ENCODE measurements around the gene HDLBP.

The HDLBP gene

GRCh38 chr2:241244368-241244767, 71.1 kb downstream of the HDLBP start (continued):
- no peak for TF ChIP-seq TSHZ2 (CRISPR knock-in tag; IDR thresholded peaks at IDR 0.05)
- TF ChIP-seq ZNF8 (CRISPR knock-in tag; IDR thresholded peaks at IDR 0.05) = no peak
- no peak for TF ChIP-seq PPARA (CRISPR knock-in tag; IDR thresholded peaks at IDR 0.05; ENCODE audit: borderline replicate concordance)
- TF ChIP-seq ZFP30 (CRISPR knock-in tag; IDR thresholded peaks at IDR 0.05) = no peak
- TF ChIP-seq ZNF70 (CRISPR knock-in tag; IDR thresholded peaks at IDR 0.05) = no peak

GRCh38 chr2:241242306-241242705, 73.2 kb downstream of the HDLBP start:
- no peak for ATAC-seq
- TF ChIP-seq CREB5 (CRISPR knock-in tag; IDR thresholded peaks at IDR 0.05; ENCODE audit: low read depth) = no peak
- TF ChIP-seq BACH2 (CRISPR knock-in tag; IDR thresholded peaks at IDR 0.05; ENCODE audit: borderline replicate concordance) = no peak
- no peak for TF ChIP-seq ZNF8 (CRISPR knock-in tag; IDR thresholded peaks at IDR 0.05)
- TF ChIP-seq OSR1 (CRISPR knock-in tag; IDR thresholded peaks at IDR 0.05) = no peak
- TF ChIP-seq POU6F1 (CRISPR knock-in tag; IDR thresholded peaks at IDR 0.05; ENCODE audit: borderline replicate concordance, low read depth) = no peak
- no peak for TF ChIP-seq ESRRG (CRISPR knock-in tag; IDR thresholded peaks at IDR 0.05)
- no peak for TF ChIP-seq ARNTL (CRISPR knock-in tag; IDR thresholded peaks at IDR 0.05; ENCODE audit: borderline replicate concordance, low read depth)
- TF ChIP-seq TOX (CRISPR knock-in tag; IDR thresholded peaks at IDR 0.05; ENCODE audit: borderline replicate concordance) = no peak
- TF ChIP-seq ISL1 (CRISPR knock-in tag; IDR thresholded peaks at IDR 0.05) = no peak
- TF ChIP-seq ZC3H10 (CRISPR knock-in tag; IDR thresholded peaks at IDR 0.05) = no peak
- TF ChIP-seq PPARA (CRISPR knock-in tag; IDR thresholded peaks at IDR 0.05; ENCODE audit: borderline replicate concordance) = no peak
- no peak for TF ChIP-seq TCF4 (CRISPR knock-in tag; IDR thresholded peaks at IDR 0.05; ENCODE audit: borderline replicate concordance)
- TF ChIP-seq CSRNP3 (CRISPR knock-in tag; IDR thresholded peaks at IDR 0.05) = no peak
- no peak for TF ChIP-seq SNAI2 (CRISPR knock-in tag; IDR thresholded peaks at IDR 0.05)
- no peak for TF ChIP-seq ZFP3 (CRISPR knock-in tag; IDR thresholded peaks at IDR 0.05)
- TF ChIP-seq, protein P1, sequence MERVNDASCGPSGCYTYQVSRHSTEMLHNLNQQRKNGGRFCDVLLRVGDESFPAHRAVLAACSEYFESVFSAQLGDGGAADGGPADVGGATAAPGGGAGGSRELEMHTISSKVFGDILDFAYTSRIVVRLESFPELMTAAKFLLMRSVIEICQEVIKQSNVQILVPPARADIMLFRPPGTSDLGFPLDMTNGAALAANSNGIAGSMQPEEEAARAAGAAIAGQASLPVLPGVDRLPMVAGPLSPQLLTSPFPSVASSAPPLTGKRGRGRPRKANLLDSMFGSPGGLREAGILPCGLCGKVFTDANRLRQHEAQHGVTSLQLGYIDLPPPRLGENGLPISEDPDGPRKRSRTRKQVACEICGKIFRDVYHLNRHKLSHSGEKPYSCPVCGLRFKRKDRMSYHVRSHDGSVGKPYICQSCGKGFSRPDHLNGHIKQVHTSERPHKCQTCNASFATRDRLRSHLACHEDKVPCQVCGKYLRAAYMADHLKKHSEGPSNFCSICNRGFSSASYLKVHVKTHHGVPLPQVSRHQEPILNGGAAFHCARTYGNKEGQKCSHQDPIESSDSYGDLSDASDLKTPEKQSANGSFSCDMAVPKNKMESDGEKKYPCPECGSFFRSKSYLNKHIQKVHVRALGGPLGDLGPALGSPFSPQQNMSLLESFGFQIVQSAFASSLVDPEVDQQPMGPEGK (CRISPR knock-in tag; IDR thresholded peaks at IDR 0.05; ENCODE audit: borderline replicate concordance) = no peak
- TF ChIP-seq TSHZ2 (CRISPR knock-in tag; IDR thresholded peaks at IDR 0.05) = no peak
